Skeletal muscle tissue (tissue), 4 donors: ENCODE data around the gene PRTG. TPM values are rescaled to one million over a fixed set of nuclear protein-coding genes. Genes with fewer than 3 reads are reported as not detected.
"Not testable (repeated sequence)": the region's sequence is repeated elsewhere in the genome, so short reads cannot be mapped to it uniquely, and the experiment has no call there.

Experiments
- H3K27ac ChIP-seq: one replicate; pipeline ENCODE4 v1.7.0; 2013; ENCODE audit warnings: mild to moderate bottlenecking, low read depth, low read length, inconsistent platforms
- H3K27me3 ChIP-seq, 3 donors: one replicate each; pipeline ENCODE4 v1.7.0; 2013; ENCODE audit warnings: low read length in 3 of 3; ENCODE audit not compliant: control insufficient read depth in 3 of 3, insufficient read depth in 3 of 3
- H3K36me3 ChIP-seq, 3 donors: one replicate each; pipeline ENCODE4 v1.7.0; 2013; ENCODE audit warnings: low read length in 3 of 3; ENCODE audit not compliant: control insufficient read depth in 3 of 3, insufficient read depth in 3 of 3
- H3K4me1 ChIP-seq, 3 donors: one replicate each; pipeline ENCODE4 v1.7.0; 2013; ENCODE audit warnings: low read length in 3 of 3, mild to moderate bottlenecking in 3 of 3; ENCODE audit not compliant: control insufficient read depth in 3 of 3, insufficient read depth in 3 of 3
- H3K4me3 ChIP-seq, 3 donors: one replicate each; pipeline ENCODE4 v1.7.0; 2013; ENCODE audit warnings: low read length in 3 of 3
- H3K9ac ChIP-seq, 3 donors: one replicate each; pipeline ENCODE4 v1.7.0; 2013; ENCODE audit warnings: low read length in 3 of 3, mild to moderate bottlenecking in 3 of 3, moderate library complexity in 2 of 3, low read depth in 1 of 3
- H3K9me3 ChIP-seq, 3 donors: one replicate each; pipeline ENCODE4 v1.7.0; 2013; ENCODE audit warnings: low read length in 3 of 3; ENCODE audit not compliant: control insufficient read depth in 3 of 3
- total RNA-seq: library from RNA; depleted of rRNA; stranded (reverse); fragments of >200 nt; gene quantifications from one replicate; pipeline ENCODE4 v1.2.3, GENCODE V29; 2014
- donor health status: Osteomylitis.

Gene PRTG
- total RNA-seq, 1 donor from 2014 or later = 4.7 TPM

DNA sequence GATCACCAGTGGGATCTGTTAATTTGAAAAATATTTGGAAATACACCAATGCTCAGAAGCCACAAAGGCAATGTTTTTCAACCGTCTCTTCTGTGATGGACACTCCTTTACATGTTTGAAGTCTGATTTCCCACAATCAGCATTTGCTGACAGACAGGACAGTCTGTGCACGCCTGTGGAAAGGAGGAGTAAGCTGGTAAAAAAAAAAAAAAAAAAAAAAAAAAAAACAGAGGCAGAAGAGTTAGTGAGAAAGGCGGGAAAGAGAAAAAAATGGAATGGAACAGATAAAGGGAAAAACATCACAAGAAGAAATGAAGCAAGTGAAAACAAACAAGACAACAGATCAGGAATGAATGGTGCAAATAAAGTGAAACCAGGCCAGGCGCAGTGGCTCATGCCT lies 35.0 kb downstream of the PRTG start:
- no peaks in the 10 kb centered on the region for H3K36me3 ChIP-seq
- no peak overlapping the region for H3K27ac ChIP-seq
- H3K9ac ChIP-seq = no peak overlapping the region
- H3K4me3 ChIP-seq = no peak overlapping the region
- no peaks in the 10 kb centered on the region for H3K4me1 ChIP-seq
- no peaks in the 10 kb centered on the region for H3K9me3 ChIP-seq
- H3K27me3 ChIP-seq = no peaks in the 10 kb centered on the region

DNA sequence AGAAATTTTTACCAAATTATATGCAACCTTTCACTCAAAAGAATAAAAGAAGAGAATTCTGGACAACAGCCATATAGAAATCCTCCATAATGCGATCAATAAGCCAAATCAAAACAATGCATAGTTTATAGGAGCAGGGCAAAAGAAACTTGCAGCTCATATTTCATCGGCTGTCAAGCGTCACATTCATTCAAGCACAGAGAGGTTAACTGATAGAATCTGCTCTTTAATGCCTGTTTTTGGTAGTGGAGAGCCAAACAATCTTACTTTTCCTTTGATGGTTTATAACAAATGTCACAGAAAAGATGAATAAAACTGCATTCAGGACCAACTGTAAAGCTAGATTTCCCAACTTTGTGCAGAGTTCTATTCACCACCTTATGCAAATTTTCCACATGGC lies 35.4 kb downstream of the PRTG start:
- Histone ChIP-seq H3K27me3 (no peaks in the 10 kb centered on the region), H3K27ac (no peak overlapping the region), H3K9me3 (no peaks in the 10 kb centered on the region), H3K4me1 (no peaks in the 10 kb centered on the region), H3K9ac (no peak overlapping the region), H3K4me3 (no peak overlapping the region), H3K36me3 (no peaks in the 10 kb centered on the region)

DNA sequence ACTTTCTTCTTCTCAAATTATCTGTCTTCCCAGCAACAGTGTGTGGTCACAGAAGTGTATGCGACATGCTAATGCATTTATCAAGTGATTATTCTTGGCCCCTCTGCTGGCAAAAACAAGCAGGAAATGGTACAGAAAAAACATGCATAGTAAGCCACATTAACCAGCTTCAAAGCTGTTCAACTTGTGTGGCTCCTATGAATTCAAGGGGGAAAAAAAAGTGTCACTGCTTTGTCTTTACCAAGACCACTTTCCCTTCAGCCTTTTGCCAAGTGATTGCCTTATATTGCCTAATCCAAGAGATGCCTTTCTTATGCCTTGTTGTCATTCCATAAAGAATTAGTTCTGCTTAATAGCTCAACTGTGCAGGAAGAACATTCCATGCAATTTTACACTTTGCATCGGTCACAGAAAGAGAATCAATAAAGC lies 39.1 kb downstream of the PRTG start:
- Histone ChIP-seq H3K4me3 (no peak overlapping the region), H3K36me3 (no peaks in the 10 kb centered on the region), H3K9ac (no peak overlapping the region), H3K9me3 (no peaks in the 10 kb centered on the region), H3K27me3 (no peaks in the 10 kb centered on the region), H3K4me1 (no peaks in the 10 kb centered on the region), H3K27ac (no peak overlapping the region)

DNA sequence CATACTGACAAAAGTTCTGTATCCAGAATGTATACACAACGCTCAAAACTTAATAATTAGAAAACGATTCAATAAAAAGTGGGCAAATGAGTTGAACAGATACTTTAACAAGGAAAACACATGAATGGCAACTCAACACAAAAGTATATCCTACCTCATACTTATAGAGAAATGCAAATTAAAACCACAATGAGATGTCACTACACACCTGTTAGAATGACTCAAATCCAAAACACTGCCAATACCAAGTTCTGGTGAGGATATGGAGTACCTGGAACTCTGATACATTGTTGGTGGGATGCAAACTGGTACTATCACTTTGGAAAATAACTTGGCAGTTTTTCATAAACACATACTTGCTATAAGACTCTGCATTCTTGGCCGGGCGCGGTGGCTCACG lies 42.1 kb downstream of the PRTG start:
- no peak overlapping the region for H3K27ac ChIP-seq
- no peak overlapping the region for H3K9ac ChIP-seq
- no peaks in the 10 kb centered on the region for H3K4me1 ChIP-seq
- no peaks in the 10 kb centered on the region for H3K36me3 ChIP-seq
- no peaks in the 10 kb centered on the region for H3K9me3 ChIP-seq
- no peaks in the 10 kb centered on the region for H3K27me3 ChIP-seq
- no peak overlapping the region for H3K4me3 ChIP-seq

DNA sequence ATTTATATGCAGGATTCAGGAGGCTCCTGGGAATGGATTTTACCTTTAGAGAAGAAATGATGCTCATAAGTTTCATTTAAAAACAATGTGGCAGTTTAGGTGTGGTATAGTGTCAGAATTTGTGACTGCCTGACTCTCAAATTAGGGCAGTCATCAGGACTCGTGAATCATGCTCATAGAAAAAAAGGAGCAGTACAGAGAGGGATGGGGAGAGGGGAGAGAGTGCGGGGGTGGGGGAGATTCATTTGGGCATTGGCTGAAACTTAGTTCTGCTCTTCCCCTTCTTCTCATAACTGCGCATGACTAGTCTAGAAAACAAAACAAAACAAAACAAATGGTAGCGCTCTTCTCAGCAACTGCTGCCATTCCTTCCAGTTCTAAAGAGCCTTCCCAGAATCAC lies 44.3 kb downstream of the PRTG start:
- no peaks in the 10 kb centered on the region for H3K27me3 ChIP-seq
- H3K36me3 ChIP-seq = no peaks in the 10 kb centered on the region
- no peak overlapping the region for H3K27ac ChIP-seq
- no peaks in the 10 kb centered on the region for H3K9me3 ChIP-seq
- no peak overlapping the region for H3K4me3 ChIP-seq
- H3K4me1 ChIP-seq = no peaks in the 10 kb centered on the region
- no peak overlapping the region for H3K9ac ChIP-seq

DNA sequence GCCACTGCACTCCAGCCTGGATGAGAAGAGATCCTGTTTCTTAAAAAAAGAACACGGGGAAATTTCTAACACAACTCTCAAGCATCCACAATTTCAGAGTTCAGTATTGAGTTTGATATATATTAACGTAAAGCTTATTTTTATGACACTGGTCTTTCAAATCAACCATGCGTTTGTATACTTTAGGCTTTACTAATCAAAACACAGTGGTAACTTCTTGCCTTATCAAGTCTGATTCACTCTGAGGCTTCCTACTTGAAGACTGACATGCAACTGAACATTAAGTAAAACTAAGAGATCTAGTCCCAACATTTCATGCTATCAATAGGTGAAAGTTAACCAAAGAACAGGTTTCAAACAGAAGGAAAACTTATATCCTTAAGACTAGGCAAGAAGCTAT lies 46.7 kb downstream of the PRTG start:
- Histone ChIP-seq H3K9ac (no peak overlapping the region), H3K4me3 (no peak overlapping the region), H3K9me3 (no peaks in the 10 kb centered on the region), H3K27ac (no peak overlapping the region), H3K4me1 (no peaks in the 10 kb centered on the region), H3K27me3 (no peaks in the 10 kb centered on the region), H3K36me3 (no peaks in the 10 kb centered on the region)

DNA sequence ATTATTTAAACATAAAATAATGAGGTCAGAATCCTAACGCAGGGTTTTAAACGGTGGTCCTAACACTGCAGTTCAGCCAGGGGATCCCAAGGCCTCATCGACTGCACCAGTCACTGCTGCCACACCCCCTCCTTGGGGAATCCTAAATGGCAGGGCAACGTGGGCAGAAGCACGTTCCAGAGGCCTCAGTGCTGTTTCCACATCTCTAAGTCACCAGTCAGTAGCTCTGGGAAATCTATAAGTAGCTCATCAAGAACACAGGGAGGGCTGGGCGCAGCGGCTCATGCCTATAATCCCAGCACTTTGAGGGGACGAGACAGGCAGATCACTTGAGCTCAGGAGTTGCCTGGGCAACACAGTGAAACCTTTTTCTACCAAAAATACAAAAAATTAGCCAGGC lies 47.5 kb downstream of the PRTG start:
- H3K27me3 ChIP-seq = no peaks in the 10 kb centered on the region
- no peak overlapping the region for H3K27ac ChIP-seq

DNA sequence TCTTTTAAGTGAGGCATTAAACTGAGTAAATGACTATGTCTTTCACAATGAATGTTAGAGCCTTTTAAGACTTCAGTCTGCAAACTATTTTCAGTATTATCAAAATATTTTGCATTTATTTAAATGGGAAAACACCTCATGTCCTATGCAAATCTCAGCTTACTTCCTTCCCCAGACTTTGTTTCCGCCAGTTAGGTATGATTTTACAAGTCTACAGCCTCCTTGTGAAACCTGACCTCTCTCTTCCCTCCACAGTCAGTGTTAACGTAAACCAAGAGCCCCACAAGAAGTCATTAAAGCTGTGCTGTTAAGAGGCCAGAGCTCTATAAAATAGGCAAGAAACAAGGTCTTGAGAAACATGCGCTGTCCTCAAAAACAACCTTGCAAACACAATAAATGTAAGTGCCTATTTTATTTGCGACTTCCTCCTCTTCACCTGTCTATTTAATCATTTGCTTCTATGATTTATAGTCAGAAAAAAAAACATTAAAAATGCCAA lies 48.3 kb downstream of the PRTG start:
- Histone ChIP-seq H3K36me3 (no peaks in the 10 kb centered on the region), H3K9me3 (no peaks in the 10 kb centered on the region), H3K9ac (no peak overlapping the region), H3K27ac (no peak overlapping the region), H3K4me1 (no peaks in the 10 kb centered on the region), H3K4me3 (no peak overlapping the region), H3K27me3 (no peaks in the 10 kb centered on the region)

More for the DNA sequence above, 47.5 kb downstream of the PRTG start:
- Histone ChIP-seq H3K4me3 (no peak overlapping the region), H3K36me3 (no peaks in the 10 kb centered on the region), H3K9me3 (no peaks in the 10 kb centered on the region), H3K4me1 (no peaks in the 10 kb centered on the region), H3K9ac (no peak overlapping the region)

DNA sequence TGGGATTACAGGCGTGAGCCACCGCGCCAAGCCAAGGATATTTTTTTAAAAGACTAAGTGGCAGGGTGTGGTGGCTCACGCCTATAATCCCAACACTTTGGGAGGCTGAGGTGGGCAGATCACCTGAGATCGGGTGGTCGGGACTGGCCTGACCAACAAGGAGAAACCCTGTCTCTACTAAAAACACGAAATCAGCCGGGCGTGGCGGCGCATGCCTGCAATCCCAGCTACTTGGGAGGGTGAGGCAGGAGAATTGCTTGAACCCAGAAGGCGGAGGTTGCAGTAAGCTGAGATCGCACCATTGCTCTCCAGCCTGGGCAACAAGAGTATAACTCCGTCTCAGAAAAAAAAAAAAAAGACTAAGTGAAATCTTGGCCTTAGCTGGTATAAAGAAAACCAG lies 49.8 kb downstream of the PRTG start:
- H3K9me3 ChIP-seq, H3K4me3 ChIP-seq, H3K4me1 ChIP-seq, H3K9ac ChIP-seq, H3K36me3 ChIP-seq, H3K27ac ChIP-seq, H3K27me3 ChIP-seq: not testable (repeated sequence)

DNA sequence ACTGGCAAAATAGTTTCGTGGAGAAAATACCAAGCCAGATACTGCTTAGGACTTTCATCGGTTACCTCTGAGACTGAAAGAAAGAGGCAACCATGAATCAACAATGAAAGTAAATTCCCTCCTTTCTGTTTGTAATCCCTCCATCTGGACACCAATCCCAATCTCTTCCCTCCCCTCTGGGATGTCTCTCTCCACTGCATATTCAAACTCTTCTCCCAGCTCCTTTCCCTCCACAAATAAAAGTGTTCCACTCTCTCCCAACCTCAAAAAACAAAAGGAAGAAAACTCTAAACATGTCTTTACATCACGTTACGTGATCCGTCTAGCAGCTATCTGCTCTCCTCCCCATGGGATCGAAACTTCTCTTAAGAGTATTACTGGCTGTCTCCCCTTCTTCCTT lies 55.2 kb downstream of the PRTG start:
- no peaks in the 10 kb centered on the region for H3K9me3 ChIP-seq
- H3K9ac ChIP-seq = no peak overlapping the region
- H3K36me3 ChIP-seq = no peaks in the 10 kb centered on the region
- H3K4me1 ChIP-seq = no peaks in the 10 kb centered on the region
- H3K27me3 ChIP-seq = no peaks in the 10 kb centered on the region
- no peak overlapping the region for H3K27ac ChIP-seq
- no peak overlapping the region for H3K4me3 ChIP-seq

DNA sequence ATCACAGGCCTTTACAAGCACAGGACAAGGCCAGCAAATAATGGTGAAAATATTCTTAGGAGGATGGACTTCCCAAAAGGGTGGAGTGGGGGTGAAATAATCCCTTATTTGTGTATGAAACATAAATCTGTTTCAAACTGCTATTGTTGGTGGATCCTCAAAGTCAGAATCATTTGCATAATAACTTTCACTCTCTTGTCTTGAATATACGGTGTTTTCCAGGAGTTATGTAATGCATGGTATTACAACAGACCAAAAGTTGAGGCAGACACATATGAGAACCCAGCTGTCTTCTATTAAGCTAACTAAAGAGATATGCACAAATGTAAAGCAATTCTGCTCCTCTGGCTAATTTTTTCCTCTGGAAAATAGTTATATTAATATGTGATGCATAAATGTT lies 57.7 kb downstream of the PRTG start:
- H3K36me3 ChIP-seq = no peaks in the 10 kb centered on the region
- H3K9ac ChIP-seq = no peak overlapping the region
- no peaks in the 10 kb centered on the region for H3K27me3 ChIP-seq
- no peaks in the 10 kb centered on the region for H3K4me1 ChIP-seq
- H3K27ac ChIP-seq = no peak overlapping the region
- no peaks in the 10 kb centered on the region for H3K9me3 ChIP-seq
- H3K4me3 ChIP-seq = no peak overlapping the region
